PC-9 (cell line): ENCODE data around the gene EIF2S2.

ENCODE experiments used
- CTCF ChIP-seq: fragments of 200-600 bp; sonication (generic); conservative IDR thresholded peaks from 2 replicates; pipeline ENCODE4 v1.6.1; 2017; ENCODE audit warnings: mixed run types, antibody characterized with exemption, mild to moderate bottlenecking, moderate library complexity
- EZH2 ChIP-seq: fragments of 200-600 bp; sonication (generic); IDR thresholded peaks from 2 replicates; pipeline ENCODE4 v1.8.0; 2017; ENCODE audit warnings: antibody characterized with exemption, low read depth

- TF ChIP-seq CTCF (no peak), EZH2 (no peak)
Measured at GRCh38 chr20:34127792-34128191, 15.7 kb upstream of the EIF2S2 start.
